GM12878 (cell line): ENCODE measurements around the gene PLP2.

Source experiments
- BHLHE40 ChIP-seq, 2 experiments: fragments of 450-650 bp in 1 of 2; IDR thresholded peaks; 2 replicates each; pipeline ENCODE4 v1.6.1; 2011 to 2017; ENCODE audit warnings: low read depth in 2 of 2, borderline replicate concordance in 1 of 2, improper control_type of control experiment in 1 of 2, low read length in 1 of 2, mild to moderate bottlenecking in 1 of 2
- BRCA1 ChIP-seq: IDR thresholded peaks from 2 replicates; pipeline ENCODE4 v1.6.1; 2011; ENCODE audit warnings: low read depth, low read length, improper control_type of control experiment
- CTCF ChIP-seq, 3 experiments: IDR thresholded peaks in 2 of 3; conservative IDR thresholded peaks in 1 of 3; 2 replicates each; pipeline ENCODE4 v1.5.1; 2011; ENCODE audit warnings: low read depth in 3 of 3, low read length in 3 of 3, mild to moderate bottlenecking in 3 of 3, control low read depth in 2 of 3, moderate library complexity in 2 of 3, inconsistent platforms in 1 of 3, mixed read lengths in 1 of 3; ENCODE audit not compliant: control insufficient read depth in 2 of 3, insufficient read depth in 1 of 3; ENCODE audit errors: extremely low read depth in 1 of 3
- NFXL1 ChIP-seq: fragments of 450-650 bp; IDR thresholded peaks from 2 replicates; pipeline ENCODE4 v1.6.1; 2017; ENCODE audit warnings: antibody characterized with exemption, mild to moderate bottlenecking, borderline replicate concordance
- SMAD1 ChIP-seq: fragments of 450-650 bp; IDR thresholded peaks from 2 replicates; pipeline ENCODE4 v1.6.1; 2018; ENCODE audit warnings: mild to moderate bottlenecking, low read depth; ENCODE audit not compliant: partially characterized antibody

GRCh38 chrX:49187028-49187394 is 15.3 kb downstream of the PLP2 start:
- TF ChIP-seq NFXL1 (no peak), BRCA1 (no peak), BHLHE40 (IDR thresholded peaks at IDR 0.05; ENCODE audit: borderline replicate concordance in 1 of 2, low read depth in 2 of 2, low read length in 1 of 2) (no peak), SMAD1 (no peak), CTCF (IDR thresholded peaks at IDR 0.05 in 2 of 3, conservative IDR thresholded peaks at IDR 0.05 in 1 of 3; ENCODE audit: control insufficient read depth in 2 of 3, extremely low read depth in 1 of 3, insufficient read depth in 1 of 3, low read depth in 3 of 3, low read length in 3 of 3) (no peak)
